WTC11 (cell line): ENCODE results near the gene PPP3R1. TPM values are rescaled to one million over a fixed set of nuclear protein-coding genes. Genes with fewer than 3 reads are reported as not detected.
A peak's percentile ranks its signal among the peaks of the same experiment; 100 is the strongest.

Source experiments
- ATAC-seq: fragments of 200-7000 bp; cut with Tn5 transposase; 2 replicates; pipeline ENCODE4 v1.10.0; 2021; ENCODE audit warnings: mild to moderate bottlenecking, moderate library complexity
- CTCF ChIA-PET: fragments of 300-600 bp; sonication (Branson Sonifier 250); formaldehyde crosslinking; loops from one replicate; lab custom pipeline; 2021; ENCODE audit warnings: antibody characterized with exemption; lab: Charles Lee
- POLR2A ChIA-PET: fragments of 350-600 bp; sonication (Branson Sonifier 250); formaldehyde crosslinking; loops from one replicate; lab custom pipeline; 2021; ENCODE audit warnings: antibody characterized with exemption; lab: Charles Lee
- DNase-seq: peaks from one replicate; pipeline ENCODE4 v3.0.0; 2021; ENCODE audit warnings: low spot score
- H3K27ac Mint-ChIP-seq: 2 replicates; pipeline ENCODE4 v1.8.0; 2021; ENCODE audit warnings: mixed read lengths
- H3K27me3 Mint-ChIP-seq: 2 replicates; pipeline ENCODE4 v1.8.0; 2021; ENCODE audit warnings: low read depth, mild to moderate bottlenecking, moderate library complexity, mixed read lengths
- H3K36me3 Mint-ChIP-seq: 2 replicates; pipeline ENCODE4 v1.8.0; 2021; ENCODE audit warnings: mixed read lengths
- H3K4me1 Mint-ChIP-seq: 2 replicates; pipeline ENCODE4 v1.8.0; 2022; ENCODE audit warnings: mixed read lengths
- H3K4me3 Mint-ChIP-seq: 2 replicates; pipeline ENCODE4 v1.8.0; 2021; ENCODE audit warnings: mild to moderate bottlenecking, moderate library complexity, mixed read lengths
- H3K9me3 Mint-ChIP-seq: 2 replicates; pipeline ENCODE4 v1.8.0; 2021; ENCODE audit warnings: mixed read lengths
- CBFB ChIP-seq: sonication (generic); formaldehyde crosslinking; IDR thresholded peaks from 2 replicates; pipeline ENCODE4 v1.8.1; 2022; ENCODE audit warnings: mild to moderate bottlenecking, low read depth, missing genetic modification reagents
- CREM ChIP-seq: sonication (generic); formaldehyde crosslinking; IDR thresholded peaks from 2 replicates; pipeline ENCODE4 v1.8.1; 2022; ENCODE audit warnings: mild to moderate bottlenecking, missing genetic modification reagents, moderate library complexity
- FOXK1 ChIP-seq: sonication (generic); formaldehyde crosslinking; IDR thresholded peaks from 2 replicates; pipeline ENCODE4 v1.8.0; 2022; ENCODE audit warnings: mild to moderate bottlenecking, moderate library complexity, missing genetic modification reagents
- FOXP1 ChIP-seq: sonication (generic); formaldehyde crosslinking; IDR thresholded peaks from 2 replicates; pipeline ENCODE4 v1.8.0; 2022; ENCODE audit warnings: missing genetic modification reagents, mild to moderate bottlenecking, moderate library complexity, borderline replicate concordance
- GABPB1 ChIP-seq: sonication (generic); formaldehyde crosslinking; IDR thresholded peaks from 2 replicates; pipeline ENCODE4 v1.8.1; 2023; ENCODE audit warnings: mild to moderate bottlenecking, missing genetic modification reagents
- JUN ChIP-seq: sonication (generic); formaldehyde crosslinking; IDR thresholded peaks from 2 replicates; pipeline ENCODE4 v1.8.0; 2023; ENCODE audit warnings: mild to moderate bottlenecking, missing genetic modification reagents
- KAT7 ChIP-seq: sonication (generic); formaldehyde crosslinking; IDR thresholded peaks from 2 replicates; pipeline ENCODE4 v1.8.1; 2023; ENCODE audit warnings: missing genetic modification reagents, mild to moderate bottlenecking, borderline replicate concordance
- MYBL2 ChIP-seq: sonication (generic); formaldehyde crosslinking; IDR thresholded peaks from 2 replicates; pipeline ENCODE4 v1.8.1; 2023; ENCODE audit warnings: mild to moderate bottlenecking, moderate library complexity, missing genetic modification reagents
- NR2C2 ChIP-seq: sonication (generic); formaldehyde crosslinking; IDR thresholded peaks from 2 replicates; pipeline ENCODE4 v1.8.0; 2022; ENCODE audit warnings: mild to moderate bottlenecking, missing genetic modification reagents
- RELA ChIP-seq: sonication (generic); formaldehyde crosslinking; IDR thresholded peaks from 2 replicates; pipeline ENCODE4 v1.8.1; 2022; ENCODE audit warnings: missing genetic modification reagents, mild to moderate bottlenecking, borderline replicate concordance
- RORB ChIP-seq: fragments of 250-450 bp; sonication (Bioruptor Pico); IDR thresholded peaks from 2 replicates; pipeline ENCODE4 v1.9.0; 2021; ENCODE audit warnings: mild to moderate bottlenecking
- SMAD3 ChIP-seq: sonication (generic); formaldehyde crosslinking; IDR thresholded peaks from 2 replicates; pipeline ENCODE4 v1.8.0; 2022; ENCODE audit warnings: missing genetic modification reagents, mild to moderate bottlenecking, borderline replicate concordance
- ZNF138 ChIP-seq: sonication (generic); formaldehyde crosslinking; conservative IDR thresholded peaks from 2 replicates; pipeline ENCODE4 v1.8.1; 2022; ENCODE audit warnings: mild to moderate bottlenecking, moderate library complexity, missing genetic modification reagents
- ZNF232 ChIP-seq: sonication (generic); formaldehyde crosslinking; IDR thresholded peaks from 2 replicates; pipeline ENCODE4 v1.8.0; 2022; ENCODE audit warnings: mild to moderate bottlenecking, missing genetic modification reagents
- ZNF671 ChIP-seq: fragments of 250-450 bp; sonication (Bioruptor Pico); IDR thresholded peaks from 2 replicates; pipeline ENCODE4 v1.8.0; 2021; ENCODE audit warnings: mild to moderate bottlenecking
- total RNA-seq: library from RNA; stranded (reverse); gene quantifications from 3 replicates; pipeline ENCODE4 v1.2.3, GENCODE V29; 2021
- TF ChIP-seq, protein P1 (sequence below): sonication (generic); formaldehyde crosslinking; IDR thresholded peaks from 2 replicates; pipeline ENCODE4 v1.8.1; 2023; ENCODE audit warnings: mild to moderate bottlenecking, missing genetic modification reagents, moderate library complexity
- TF ChIP-seq, protein P2 (sequence below): sonication (generic); formaldehyde crosslinking; IDR thresholded peaks from 2 replicates; pipeline ENCODE4 v1.8.1; 2023; ENCODE audit warnings: mild to moderate bottlenecking, missing genetic modification reagents, moderate library complexity
- TF ChIP-seq, protein P3 (sequence below): sonication (generic); formaldehyde crosslinking; conservative IDR thresholded peaks from 2 replicates; pipeline ENCODE4 v1.8.1; 2022; ENCODE audit warnings: mild to moderate bottlenecking, missing genetic modification reagents
- TF ChIP-seq, protein P4 (sequence below): fragments of 250-450 bp; sonication (Bioruptor Pico); IDR thresholded peaks from 2 replicates; pipeline ENCODE4 v1.8.0; 2021; ENCODE audit warnings: mild to moderate bottlenecking
- TF ChIP-seq, protein P5 (sequence below): sonication (generic); formaldehyde crosslinking; IDR thresholded peaks from 2 replicates; pipeline ENCODE4 v1.8.0; 2022; ENCODE audit warnings: mild to moderate bottlenecking, missing genetic modification reagents
- TF ChIP-seq, protein P6 (sequence below): sonication (generic); formaldehyde crosslinking; IDR thresholded peaks from 2 replicates; pipeline ENCODE4 v1.8.0; 2022; ENCODE audit warnings: mild to moderate bottlenecking, missing genetic modification reagents
- TF ChIP-seq, protein P7 (sequence below): fragments of 250-450 bp; sonication (Bioruptor Pico); IDR thresholded peaks from 2 replicates; pipeline ENCODE4 v1.9.0; 2021; ENCODE audit warnings: mild to moderate bottlenecking
- TF ChIP-seq, protein P8 (sequence below): sonication (generic); formaldehyde crosslinking; IDR thresholded peaks from 2 replicates; pipeline ENCODE4 v1.8.0; 2023; ENCODE audit warnings: missing genetic modification reagents, mild to moderate bottlenecking, borderline replicate concordance

The PPP3R1 gene
- total RNA-seq, 1 experiment from 2014 or later = 61.4 TPM

DNA sequence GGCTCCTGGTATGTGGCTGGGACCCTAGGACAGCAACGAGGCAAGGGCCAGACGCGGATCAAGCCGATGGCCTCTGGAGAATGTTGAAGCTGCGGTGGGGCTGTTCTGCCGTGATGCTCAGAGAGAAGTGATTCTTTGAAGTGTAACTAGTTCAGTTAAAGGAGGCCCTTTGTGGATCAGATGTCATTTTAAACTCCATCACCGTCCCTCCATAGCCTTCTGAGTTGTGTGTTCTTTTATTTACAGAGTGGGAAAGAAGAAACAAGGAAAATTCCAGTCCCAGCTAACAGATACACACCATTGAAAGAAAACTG lies 94.2 kb downstream of the PPP3R1 start:
- H3K36me3 Mint-ChIP-seq = peaks cover 34% of the 10 kb centered on the region
- no peak for TF ChIP-seq JUN (CRISPR knock-in tag)
- TF ChIP-seq, protein P1, sequence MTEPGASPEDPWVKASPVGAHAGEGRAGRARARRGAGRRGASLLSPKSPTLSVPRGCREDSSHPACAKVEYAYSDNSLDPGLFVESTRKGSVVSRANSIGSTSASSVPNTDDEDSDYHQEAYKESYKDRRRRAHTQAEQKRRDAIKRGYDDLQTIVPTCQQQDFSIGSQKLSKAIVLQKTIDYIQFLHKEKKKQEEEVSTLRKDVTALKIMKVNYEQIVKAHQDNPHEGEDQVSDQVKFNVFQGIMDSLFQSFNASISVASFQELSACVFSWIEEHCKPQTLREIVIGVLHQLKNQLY (CRISPR knock-in tag) = no peak
- TF ChIP-seq, protein P2, sequence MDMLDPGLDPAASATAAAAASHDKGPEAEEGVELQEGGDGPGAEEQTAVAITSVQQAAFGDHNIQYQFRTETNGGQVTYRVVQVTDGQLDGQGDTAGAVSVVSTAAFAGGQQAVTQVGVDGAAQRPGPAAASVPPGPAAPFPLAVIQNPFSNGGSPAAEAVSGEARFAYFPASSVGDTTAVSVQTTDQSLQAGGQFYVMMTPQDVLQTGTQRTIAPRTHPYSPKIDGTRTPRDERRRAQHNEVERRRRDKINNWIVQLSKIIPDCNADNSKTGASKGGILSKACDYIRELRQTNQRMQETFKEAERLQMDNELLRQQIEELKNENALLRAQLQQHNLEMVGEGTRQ (CRISPR knock-in tag) = no peak
- no peak for TF ChIP-seq RELA
- TF ChIP-seq NR2C2 = no peak
- POLR2A ChIA-PET = interaction anchor here (1.0 to 1.3 kb wide), 3 partner anchors 17 to 95 kb away, joined by 3 to 5 read pairs (median 4); partner anchors contain the start of gene C1D
- DNase-seq (no peak), ATAC-seq (no peak)
- peak overlapping the region; percentile 100 for H3K27ac Mint-ChIP-seq
- no peaks in the 10 kb centered on the region for H3K27me3 Mint-ChIP-seq
- CTCF ChIA-PET = interaction anchor here (0.7 to 2.1 kb wide), 5 partner anchors 12 to 200 kb away, joined by 3 to 15 read pairs (median 4); no protein-coding TSS in a partner anchor
- H3K4me3 Mint-ChIP-seq = peak overlapping the region; percentile 96
- H3K4me1 Mint-ChIP-seq = peaks cover 17% of the 10 kb centered on the region
- no peaks in the 10 kb centered on the region for H3K9me3 Mint-ChIP-seq

DNA sequence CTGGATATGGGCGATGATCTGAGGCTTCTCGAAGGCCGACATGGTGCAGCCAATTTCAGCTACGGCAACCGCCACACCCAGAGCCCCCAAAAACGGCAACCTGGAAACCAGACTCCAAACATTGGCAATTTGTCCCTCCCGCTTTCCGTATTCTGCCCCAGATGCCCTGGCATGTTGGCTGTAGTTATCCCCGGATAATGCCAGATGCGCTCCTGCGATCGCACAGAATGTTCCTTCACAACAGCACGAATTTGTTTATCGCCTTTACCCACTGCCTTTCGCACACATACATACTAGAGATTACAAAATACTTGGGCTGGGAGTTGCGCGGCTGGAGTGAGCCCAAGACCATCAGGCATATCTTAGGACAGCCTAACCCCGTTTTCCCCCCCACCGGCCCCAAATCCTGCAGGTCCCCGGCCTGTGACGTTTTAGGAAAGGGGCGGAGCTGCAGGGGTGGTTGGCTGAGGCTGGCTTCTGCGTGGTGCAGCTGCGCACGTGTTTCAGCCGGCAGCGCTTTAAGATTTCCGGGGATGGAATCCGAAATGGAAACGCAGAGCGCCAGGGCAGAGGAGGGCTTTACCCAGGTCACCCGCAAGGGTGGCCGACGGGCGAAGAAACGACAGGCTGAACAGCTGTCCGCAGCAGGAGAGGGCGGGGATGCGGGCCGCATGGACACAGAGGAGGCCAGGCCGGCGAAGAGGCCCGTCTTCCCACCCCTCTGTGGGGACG lies 94.8 kb downstream of the PPP3R1 start, which contains the start of gene PNO1:
TSS of gene PNO1 (plus strand) at position 487 of the 732 bp plus-strand sequence. CDS start at position 534, 47 bp downstream.
- Mint-ChIP-seq H3K36me3 (peaks cover 29% of the 10 kb centered on the region), H3K4me1 (peaks cover 17% of the 10 kb centered on the region), H3K27me3 (no peaks in the 10 kb centered on the region), H3K27ac (peak within 1 kb of the TSS; percentile 100), H3K4me3 (peak within 1 kb of the TSS; percentile 96), H3K9me3 (no peaks in the 10 kb centered on the region)
- DNase-seq = peak; percentile 95
- CTCF ChIA-PET = interaction anchor here (0.7 to 2.1 kb wide), 5 partner anchors 12 to 200 kb away, joined by 3 to 15 read pairs (median 4); no protein-coding TSS in a partner anchor
- POLR2A ChIA-PET = interaction anchor here (1.0 to 1.3 kb wide), 3 partner anchors 17 to 95 kb away, joined by 3 to 5 read pairs (median 4); partner anchors contain the start of gene C1D
- peak; percentile 92 for ATAC-seq
- peak; percentile 59; the same call in 1 of the 2 replicates for TF ChIP-seq ZNF232 (CRISPR knock-in tag)
- no peak for TF ChIP-seq RELA
- TF ChIP-seq ZNF138 (CRISPR knock-in tag) = no peak
- TF ChIP-seq KAT7 (CRISPR knock-in tag) = peak; percentile 85; the same call in 1 of the 2 replicates
- peak; percentile 61 for TF ChIP-seq MYBL2 (CRISPR knock-in tag)
- TF ChIP-seq, protein P2 (CRISPR knock-in tag) = peak; percentile 78
- peak; percentile 63; the same call in 1 of the 2 replicates for TF ChIP-seq FOXP1 (CRISPR knock-in tag)
- TF ChIP-seq SMAD3 = 0 out of 2 replicates have a peak, but pooled peaks have one; percentile 18
- no peak for TF ChIP-seq ZNF671 (CRISPR knock-in tag)
- TF ChIP-seq, protein P3, sequence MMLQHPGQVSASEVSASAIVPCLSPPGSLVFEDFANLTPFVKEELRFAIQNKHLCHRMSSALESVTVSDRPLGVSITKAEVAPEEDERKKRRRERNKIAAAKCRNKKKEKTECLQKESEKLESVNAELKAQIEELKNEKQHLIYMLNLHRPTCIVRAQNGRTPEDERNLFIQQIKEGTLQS (CRISPR knock-in tag) = no peak
- TF ChIP-seq, protein P4, sequence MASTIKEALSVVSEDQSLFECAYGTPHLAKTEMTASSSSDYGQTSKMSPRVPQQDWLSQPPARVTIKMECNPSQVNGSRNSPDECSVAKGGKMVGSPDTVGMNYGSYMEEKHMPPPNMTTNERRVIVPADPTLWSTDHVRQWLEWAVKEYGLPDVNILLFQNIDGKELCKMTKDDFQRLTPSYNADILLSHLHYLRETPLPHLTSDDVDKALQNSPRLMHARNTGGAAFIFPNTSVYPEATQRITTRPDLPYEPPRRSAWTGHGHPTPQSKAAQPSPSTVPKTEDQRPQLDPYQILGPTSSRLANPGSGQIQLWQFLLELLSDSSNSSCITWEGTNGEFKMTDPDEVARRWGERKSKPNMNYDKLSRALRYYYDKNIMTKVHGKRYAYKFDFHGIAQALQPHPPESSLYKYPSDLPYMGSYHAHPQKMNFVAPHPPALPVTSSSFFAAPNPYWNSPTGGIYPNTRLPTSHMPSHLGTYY (CRISPR knock-in tag) = no peak
- peak; percentile 56; the same call in 1 of the 2 replicates for TF ChIP-seq GABPB1 (CRISPR knock-in tag)
- TF ChIP-seq JUN (CRISPR knock-in tag) = 0 out of 2 replicates have a peak, but pooled peaks have one; percentile 33
- peak; percentile 54 for TF ChIP-seq FOXK1 (CRISPR knock-in tag)
- TF ChIP-seq, protein P5, sequence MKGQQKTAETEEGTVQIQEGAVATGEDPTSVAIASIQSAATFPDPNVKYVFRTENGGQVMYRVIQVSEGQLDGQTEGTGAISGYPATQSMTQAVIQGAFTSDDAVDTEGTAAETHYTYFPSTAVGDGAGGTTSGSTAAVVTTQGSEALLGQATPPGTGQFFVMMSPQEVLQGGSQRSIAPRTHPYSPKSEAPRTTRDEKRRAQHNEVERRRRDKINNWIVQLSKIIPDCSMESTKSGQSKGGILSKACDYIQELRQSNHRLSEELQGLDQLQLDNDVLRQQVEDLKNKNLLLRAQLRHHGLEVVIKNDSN = peak; percentile 84
- TF ChIP-seq, protein P6, sequence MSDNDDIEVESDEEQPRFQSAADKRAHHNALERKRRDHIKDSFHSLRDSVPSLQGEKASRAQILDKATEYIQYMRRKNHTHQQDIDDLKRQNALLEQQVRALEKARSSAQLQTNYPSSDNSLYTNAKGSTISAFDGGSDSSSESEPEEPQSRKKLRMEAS (CRISPR knock-in tag) = peak; percentile 95
- TF ChIP-seq, protein P7, sequence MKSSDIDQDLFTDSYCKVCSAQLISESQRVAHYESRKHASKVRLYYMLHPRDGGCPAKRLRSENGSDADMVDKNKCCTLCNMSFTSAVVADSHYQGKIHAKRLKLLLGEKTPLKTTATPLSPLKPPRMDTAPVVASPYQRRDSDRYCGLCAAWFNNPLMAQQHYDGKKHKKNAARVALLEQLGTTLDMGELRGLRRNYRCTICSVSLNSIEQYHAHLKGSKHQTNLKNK (CRISPR knock-in tag) = no peak
- peak; percentile 75; the same call in 1 of the 2 replicates for TF ChIP-seq CREM (CRISPR knock-in tag)
- no peak for TF ChIP-seq RORB (CRISPR knock-in tag)
- TF ChIP-seq, protein P8, sequence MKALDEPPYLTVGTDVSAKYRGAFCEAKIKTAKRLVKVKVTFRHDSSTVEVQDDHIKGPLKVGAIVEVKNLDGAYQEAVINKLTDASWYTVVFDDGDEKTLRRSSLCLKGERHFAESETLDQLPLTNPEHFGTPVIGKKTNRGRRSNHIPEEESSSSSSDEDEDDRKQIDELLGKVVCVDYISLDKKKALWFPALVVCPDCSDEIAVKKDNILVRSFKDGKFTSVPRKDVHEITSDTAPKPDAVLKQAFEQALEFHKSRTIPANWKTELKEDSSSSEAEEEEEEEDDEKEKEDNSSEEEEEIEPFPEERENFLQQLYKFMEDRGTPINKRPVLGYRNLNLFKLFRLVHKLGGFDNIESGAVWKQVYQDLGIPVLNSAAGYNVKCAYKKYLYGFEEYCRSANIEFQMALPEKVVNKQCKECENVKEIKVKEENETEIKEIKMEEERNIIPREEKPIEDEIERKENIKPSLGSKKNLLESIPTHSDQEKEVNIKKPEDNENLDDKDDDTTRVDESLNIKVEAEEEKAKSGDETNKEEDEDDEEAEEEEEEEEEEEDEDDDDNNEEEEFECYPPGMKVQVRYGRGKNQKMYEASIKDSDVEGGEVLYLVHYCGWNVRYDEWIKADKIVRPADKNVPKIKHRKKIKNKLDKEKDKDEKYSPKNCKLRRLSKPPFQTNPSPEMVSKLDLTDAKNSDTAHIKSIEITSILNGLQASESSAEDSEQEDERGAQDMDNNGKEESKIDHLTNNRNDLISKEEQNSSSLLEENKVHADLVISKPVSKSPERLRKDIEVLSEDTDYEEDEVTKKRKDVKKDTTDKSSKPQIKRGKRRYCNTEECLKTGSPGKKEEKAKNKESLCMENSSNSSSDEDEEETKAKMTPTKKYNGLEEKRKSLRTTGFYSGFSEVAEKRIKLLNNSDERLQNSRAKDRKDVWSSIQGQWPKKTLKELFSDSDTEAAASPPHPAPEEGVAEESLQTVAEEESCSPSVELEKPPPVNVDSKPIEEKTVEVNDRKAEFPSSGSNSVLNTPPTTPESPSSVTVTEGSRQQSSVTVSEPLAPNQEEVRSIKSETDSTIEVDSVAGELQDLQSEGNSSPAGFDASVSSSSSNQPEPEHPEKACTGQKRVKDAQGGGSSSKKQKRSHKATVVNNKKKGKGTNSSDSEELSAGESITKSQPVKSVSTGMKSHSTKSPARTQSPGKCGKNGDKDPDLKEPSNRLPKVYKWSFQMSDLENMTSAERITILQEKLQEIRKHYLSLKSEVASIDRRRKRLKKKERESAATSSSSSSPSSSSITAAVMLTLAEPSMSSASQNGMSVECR (CRISPR knock-in tag) = peak; percentile 66
- no peak for TF ChIP-seq CBFB
